CD4-positive, alpha-beta T cell treated with Interleukin-17A for 1 hour (primary cell): ENCODE measurements around the gene TMEM51.
A peak's percentile ranks its signal among the peaks of the same experiment; 100 is the strongest.

ENCODE experiments used
- DNase-seq: peaks from one replicate; pipeline ENCODE4 v3.0.0-alpha.2; 2020

The TMEM51 gene

DNA sequence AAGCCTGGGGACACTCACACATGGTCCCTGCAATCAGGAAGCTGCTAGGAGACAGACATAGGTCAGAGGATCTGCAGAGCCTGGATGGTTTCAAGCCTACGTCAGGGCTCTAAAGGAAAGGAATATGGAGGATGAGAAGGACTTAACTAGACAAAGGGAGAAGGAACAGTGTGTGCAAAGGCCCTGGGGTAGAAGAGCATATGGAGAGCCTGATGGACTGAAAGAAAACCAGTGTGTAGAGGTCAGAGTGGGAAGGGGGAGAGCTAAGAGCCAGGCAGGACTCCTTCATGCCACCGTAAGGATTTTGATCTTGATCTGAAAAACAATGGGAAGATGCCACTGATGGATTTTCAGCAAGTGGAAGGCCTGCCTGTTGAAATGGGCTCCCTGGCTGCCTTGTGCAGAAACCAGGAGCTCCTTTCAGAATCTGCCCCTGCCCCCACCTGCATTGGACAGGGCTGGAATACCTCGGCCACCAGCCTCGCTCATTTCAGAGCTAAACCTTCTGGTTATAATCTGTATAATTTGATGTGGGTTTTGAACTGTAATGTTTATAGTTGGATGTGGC, 102.1 kb downstream of the TMEM51 start:
- DNase-seq: no peak

DNA sequence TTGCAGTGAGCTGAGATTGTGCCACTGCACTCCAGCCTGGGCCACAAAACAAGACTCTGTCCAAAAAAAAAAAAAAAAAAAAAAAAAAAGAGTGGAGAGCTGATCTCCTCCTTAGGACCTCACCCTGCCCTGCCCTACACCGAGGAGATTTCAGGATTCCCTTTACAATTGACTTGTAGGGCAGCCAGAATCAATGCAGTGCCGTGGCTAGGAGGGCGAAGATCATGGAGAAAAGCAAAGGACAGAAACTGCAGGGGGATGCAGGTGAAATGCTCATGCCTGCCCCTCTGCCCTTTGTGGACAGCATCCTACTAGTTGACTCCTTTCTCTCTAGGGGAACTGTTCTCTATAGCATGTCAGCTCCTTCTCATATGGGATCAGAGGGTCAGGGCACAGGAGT, 103.0 kb downstream of the TMEM51 start:
- no peak for DNase-seq

DNA sequence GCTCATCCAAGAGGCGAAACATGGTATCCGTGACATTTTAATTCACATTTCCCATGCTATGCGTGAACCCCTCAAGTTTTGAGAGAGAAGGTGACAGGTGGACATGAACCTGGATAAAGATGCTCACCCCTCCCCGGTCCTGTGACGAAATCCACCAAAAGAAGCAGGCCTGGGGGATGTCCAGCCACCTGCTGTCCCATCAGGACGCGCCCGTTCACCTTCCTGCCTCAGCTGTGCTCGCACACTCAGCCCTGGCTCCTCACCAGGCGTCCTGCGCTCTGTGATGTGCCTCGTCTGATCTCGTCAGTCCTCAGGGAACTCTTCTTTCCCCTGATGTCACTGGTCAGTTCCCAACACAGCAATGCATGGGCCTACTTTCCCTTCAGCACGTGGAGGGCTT, 103.8 kb downstream of the TMEM51 start:
- DNase-seq: no peak

GRCh38 chr1:15258833-15259621, 105.5 kb downstream of the TMEM51 start:
- no peak for DNase-seq

DNA sequence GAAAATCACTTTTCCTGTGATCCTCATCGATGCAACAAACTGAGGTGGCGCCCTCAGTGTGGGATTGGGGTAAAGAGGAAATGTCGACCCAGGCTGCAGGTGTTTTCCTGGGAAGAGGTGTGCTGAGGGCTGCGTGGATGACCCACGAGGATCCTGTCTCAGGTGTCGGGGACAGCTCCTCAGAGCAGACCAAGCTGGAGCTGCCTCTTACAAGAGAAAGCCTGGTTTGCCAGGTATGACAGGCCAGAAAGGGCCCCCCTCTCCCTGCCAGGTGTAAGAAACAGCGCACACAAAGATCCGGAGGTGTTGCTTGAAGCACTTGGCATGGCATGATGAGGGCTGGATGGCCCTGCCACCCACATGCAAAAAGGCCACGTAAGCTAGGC, 106.1 kb downstream of the TMEM51 start:
- no peak for DNase-seq

DNA sequence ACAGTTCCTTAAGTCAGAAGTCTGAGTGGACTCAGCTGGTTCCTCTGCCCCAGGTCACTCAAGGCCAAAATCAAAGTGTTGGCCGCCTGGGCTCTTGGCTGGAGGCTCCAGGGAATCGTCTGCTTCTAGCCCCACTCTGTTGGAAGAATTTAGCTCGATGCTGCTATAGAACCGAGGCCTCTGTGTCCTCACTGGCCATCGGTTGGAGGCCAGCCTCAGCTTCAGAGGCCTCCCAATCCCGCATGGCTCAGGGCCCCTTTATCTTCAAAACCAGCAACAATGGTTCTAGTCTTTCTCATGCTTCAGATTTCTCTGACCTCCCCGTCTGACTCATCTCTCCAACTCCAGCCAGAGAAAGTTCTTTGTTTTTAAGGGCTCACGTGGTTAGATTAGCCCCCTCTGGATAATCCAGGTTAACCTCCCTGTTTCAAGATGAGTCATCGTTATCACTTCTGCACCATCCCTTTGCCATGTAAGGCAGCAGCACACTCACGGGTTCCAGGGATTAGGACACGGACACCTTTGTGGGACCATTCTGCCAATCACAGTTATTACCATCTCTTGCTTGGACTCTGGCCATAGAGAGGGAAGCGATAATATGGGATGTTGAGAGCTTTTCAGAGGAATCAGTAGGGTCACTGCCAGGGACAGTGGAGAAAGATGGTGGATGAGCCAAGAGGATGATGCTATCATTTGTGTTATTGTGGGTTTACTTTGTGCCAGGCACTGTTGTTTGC, 107.0 kb downstream of the TMEM51 start:
- DNase-seq: no peak

DNA sequence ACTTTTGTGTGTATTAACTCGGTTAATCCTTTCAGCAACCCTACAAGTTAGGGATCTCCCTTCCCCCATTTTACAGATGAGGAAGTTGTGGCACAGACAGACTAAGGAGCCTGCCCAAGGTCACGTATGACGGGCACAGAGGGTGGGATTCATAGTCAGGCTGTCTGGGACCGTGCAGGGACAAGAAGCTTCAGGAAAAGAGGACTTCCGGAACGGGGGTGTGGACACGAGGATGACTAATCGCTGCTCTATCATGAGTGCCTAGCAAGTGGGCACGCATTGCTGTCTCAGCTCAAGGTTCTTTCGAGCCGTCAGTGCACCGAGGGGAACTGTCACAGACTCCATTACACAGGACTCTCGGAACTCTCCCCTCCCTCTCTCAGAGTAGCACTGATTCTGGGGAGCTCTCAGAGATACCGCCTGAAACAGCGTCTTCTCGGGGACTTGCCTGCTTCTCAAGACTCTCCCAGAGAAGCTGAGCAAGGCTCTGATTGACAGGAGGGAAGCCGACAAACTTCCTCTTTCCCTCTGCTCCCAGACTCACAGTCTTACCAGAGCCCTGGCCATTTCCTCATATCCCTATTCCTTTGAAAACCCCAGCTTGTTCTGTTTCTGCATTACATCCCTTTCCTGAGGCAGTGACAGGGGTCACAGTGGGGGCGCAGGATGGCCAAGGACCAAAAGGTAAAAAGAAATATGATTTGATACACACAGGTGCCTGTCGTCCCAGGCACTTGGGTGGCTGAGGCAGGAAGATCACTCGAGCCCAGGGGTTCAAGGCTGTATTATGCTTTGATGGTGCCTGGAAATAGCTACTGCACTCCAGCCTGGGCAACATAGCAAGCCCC, 107.8 kb downstream of the TMEM51 start:
- DNase-seq: peak; percentile 24

GRCh38 chr1:15262003-15262377, 108.4 kb downstream of the TMEM51 start:
- no peak for DNase-seq

GRCh38 chr1:15262706-15263105, 109.2 kb downstream of the TMEM51 start:
- no peak for DNase-seq

GRCh38 chr1:15264769-15265168, 111.2 kb downstream of the TMEM51 start:
- no peak for DNase-seq
